ENCODE data around the gene ARL10. TPM values are rescaled to one million over a fixed set of nuclear protein-coding genes. Genes with fewer than 3 reads are reported as not detected.

ARL10 gene
- polyA plus RNA-seq, 4 donors = 9.7 to 17.8 (median 13.5) TPM

GRCh38 chr5:176408590-176408989 lies 43.3 kb downstream of the ARL10 start:
- no peak for DNase-seq (ENCODE audit: low read depth in 4 of 4, low spot score in 2 of 4)

GRCh38 chr5:176409765-176410164 lies 44.5 kb downstream of the ARL10 start:
- DNase-seq (ENCODE audit: low read depth in 4 of 4, low spot score in 2 of 4) = no peak

DNA sequence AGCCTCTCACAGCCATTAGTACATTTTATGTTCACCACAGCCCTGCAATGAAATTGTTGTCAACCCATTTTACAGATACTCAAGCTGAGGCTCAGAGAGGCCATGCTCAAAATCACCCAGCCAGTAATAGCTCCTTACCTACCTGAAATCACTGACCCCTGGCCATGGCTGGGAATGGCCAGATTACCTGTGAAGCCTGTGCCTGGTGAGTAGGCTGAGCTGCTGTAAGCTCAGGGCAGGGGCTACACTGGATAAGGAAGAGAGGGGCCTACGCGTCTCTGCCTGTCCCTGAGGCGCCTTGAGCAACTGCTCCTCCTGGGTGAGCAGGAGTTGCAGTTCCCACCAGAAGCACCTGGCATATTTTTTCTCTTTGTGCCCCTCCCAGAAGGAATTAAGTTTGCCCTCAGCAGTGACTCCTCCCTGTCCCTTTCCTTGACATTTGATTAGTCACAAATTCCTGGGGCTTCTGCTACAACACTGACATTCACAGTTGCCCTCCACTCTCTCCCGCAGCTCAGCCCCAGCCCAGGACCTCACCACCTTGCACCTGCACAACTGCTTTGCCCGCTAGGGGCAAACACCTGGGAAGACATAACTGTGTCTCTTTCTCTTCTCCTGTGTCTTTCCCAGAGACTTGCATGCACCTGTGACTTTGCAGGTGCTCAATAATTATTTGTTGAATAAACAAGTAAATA lies 45.3 kb downstream of the ARL10 start:
- DNase-seq (ENCODE audit: low read depth in 4 of 4, low spot score in 2 of 4) = no peak

GRCh38 chr5:176412517-176413254 lies 47.4 kb downstream of the ARL10 start:
- no peak for DNase-seq (ENCODE audit: low read depth in 4 of 4, low spot score in 2 of 4)

DNA sequence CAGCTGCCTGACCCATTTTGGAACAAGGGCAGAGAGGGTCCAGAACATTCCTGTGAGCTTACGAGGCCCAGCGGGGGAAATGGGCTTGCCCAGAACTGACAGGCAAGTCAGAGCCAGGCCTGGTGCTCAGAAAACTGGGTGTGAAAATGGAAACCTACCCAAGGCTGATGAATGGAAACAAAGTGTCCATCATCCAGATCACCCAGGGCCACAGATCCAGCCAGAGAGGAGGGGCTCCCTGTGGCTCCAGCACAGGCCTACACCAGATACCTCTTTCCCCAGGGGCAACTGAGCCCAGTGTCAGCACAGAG lies 47.9 kb downstream of the ARL10 start:
- DNase-seq (ENCODE audit: low read depth in 4 of 4, low spot score in 2 of 4) = no peak

- no peak for DNase-seq (ENCODE audit: low read depth in 4 of 4, low spot score in 2 of 4)
Measured at GRCh38 chr5:176413709-176414191, 48.5 kb downstream of the ARL10 start.

DNA sequence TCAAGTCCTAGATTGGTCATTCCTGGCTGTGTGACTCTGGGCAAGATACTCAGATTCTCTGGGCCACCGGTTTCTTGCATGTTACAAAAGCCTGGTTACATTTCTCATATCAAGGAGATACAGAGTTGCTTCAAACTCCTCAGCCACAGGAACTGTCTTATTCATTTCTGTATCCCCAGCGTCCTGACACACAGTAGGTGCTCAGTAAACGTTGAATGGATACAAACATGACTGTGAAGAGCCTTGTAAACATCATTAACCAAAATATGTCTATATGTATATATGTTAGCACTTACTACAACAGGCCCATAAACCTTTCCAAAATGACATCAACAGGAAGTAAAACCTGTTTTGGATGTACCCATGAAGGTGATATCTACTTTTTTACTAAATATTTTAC lies 49.4 kb downstream of the ARL10 start:
- DNase-seq (ENCODE audit: low read depth in 4 of 4, low spot score in 2 of 4) = no peak

- no peak for DNase-seq (ENCODE audit: low read depth in 4 of 4, low spot score in 2 of 4)
Measured at GRCh38 chr5:176415240-176415951, 50.1 kb downstream of the ARL10 start.

DNA sequence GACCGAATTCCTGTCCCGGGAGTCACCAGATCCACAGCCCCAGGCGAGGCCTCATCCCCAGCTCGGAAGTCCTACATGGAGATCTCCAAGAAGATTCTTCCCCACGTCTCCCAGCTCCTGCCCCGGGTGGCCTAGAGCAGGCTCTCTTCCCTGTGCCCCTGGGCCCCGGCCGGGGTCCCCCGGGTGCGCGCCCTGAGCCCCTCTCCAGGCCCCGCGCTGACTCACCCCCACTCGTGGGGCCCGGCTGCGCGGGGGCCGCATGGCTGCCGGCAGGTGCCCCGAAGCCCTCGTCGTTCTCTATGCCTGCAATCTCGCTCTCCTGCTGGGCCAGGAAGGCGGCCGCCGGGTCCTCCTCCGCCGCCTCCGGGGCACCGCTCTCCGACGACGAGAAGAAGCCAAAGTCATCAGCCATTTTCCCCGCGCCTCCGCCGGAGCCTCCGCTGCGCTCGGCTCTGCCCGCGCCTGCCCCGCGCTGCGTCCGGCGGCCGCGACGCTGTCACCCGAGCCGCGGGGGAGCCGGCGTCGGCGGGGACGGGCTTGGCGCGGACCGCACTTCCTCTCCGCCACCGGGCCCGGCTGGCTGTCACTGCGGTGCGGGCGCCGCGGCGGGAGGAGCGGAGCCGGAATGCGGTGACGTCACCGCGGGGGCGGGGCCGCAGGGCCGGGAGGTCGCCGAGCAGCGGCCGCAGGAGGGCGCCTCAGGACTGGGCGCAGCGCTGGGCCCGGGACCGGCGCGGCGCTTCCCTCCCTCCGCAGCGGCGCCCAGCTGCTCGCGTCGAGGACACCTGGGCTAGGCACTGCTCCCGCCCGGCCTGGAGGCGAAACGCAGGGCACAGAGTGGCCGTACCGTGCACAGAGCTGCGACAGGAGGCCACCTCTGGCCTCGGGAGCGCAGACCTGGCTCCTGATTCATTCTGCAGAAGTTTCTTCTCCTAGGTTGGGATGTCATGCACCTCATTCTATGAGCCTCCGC lies 51.0 kb downstream of the ARL10 start, which contains the start of gene CLTB:
TSS of gene CLTB (minus strand) at position 588 of the 973 bp plus-strand sequence. CDS start at position 412, 176 bp downstream.
- peak; percentile 55 to 83 (median 80) for DNase-seq (ENCODE audit: low read depth in 4 of 4, low spot score in 2 of 4)

DNA sequence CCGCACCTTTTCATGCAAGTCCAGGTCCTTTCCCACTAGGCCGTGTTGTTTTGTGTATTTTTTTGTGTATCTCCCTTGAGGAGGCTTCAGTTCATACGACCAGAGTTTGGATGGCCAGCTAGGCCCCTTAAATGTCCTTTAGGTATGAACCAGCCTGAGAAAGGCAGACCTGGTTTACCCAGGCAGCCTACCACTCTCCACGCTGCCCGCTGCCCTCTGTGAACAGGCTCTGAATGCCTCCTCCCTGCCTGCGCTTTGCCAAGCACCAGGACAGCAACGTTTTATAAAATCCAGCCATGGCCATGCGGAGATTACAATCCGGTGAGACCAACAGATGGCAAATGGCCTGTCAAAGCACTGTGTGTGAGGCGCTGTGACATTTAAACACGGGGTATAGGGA lies 51.7 kb downstream of the ARL10 start:
- no peak for DNase-seq (ENCODE audit: low read depth in 4 of 4, low spot score in 2 of 4)

GRCh38 chr5:176418251-176418650 lies 53.0 kb downstream of the ARL10 start:
- DNase-seq (ENCODE audit: low read depth in 4 of 4, low spot score in 2 of 4) = no peak

DNA sequence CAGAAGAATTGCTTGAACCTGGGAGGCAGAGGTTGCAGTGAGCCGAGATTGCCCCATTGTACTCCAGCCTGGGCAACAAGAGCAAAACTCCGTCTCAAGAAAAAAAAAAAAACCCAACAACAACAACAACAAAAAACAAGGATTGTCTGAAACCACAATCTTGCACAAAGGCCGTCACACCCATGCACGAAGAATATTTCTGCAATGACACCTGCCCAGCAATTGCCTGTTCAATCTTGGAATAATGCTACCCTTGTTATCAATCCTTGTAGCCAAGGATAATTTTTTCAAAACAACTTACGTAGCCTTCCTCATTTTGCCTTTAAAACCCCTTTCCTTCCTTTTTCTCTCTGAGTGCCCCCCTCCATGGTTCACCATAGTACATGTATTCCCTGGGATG lies 54.8 kb downstream of the ARL10 start:
- no peak for DNase-seq (ENCODE audit: low read depth in 4 of 4, low spot score in 2 of 4)

DNA sequence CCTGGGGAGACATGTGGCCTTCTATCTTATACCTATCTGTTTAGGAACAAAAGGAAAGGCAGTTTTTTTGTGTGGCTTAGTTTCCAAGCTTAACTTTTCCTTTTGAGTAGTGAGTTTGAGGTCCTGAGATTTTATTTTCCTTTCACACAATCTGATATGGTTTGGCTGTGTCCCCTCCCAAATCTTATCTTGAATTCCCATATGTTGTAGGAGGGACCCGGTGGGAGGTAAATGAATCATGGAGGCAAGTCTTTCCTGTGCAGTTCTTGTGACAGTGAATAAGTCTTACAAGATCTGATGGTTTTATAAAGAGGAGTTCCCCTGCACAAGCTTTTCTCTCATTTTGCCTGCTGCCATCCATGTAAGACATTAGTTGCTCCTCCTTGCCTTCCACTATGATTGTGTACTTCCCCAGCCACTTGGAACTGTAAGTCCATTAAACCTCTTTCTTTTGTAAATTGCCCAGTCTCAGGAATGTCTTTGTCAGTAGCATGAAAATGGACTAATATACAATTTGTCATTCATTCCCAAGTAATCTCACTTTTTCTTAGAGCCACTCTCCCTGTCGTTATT lies 55.8 kb downstream of the ARL10 start:
- no peak for DNase-seq (ENCODE audit: low read depth in 4 of 4, low spot score in 2 of 4)

GRCh38 chr5:176424181-176424580 lies 58.9 kb downstream of the ARL10 start:
- DNase-seq (ENCODE audit: low read depth in 4 of 4, low spot score in 2 of 4) = no peak

DNA sequence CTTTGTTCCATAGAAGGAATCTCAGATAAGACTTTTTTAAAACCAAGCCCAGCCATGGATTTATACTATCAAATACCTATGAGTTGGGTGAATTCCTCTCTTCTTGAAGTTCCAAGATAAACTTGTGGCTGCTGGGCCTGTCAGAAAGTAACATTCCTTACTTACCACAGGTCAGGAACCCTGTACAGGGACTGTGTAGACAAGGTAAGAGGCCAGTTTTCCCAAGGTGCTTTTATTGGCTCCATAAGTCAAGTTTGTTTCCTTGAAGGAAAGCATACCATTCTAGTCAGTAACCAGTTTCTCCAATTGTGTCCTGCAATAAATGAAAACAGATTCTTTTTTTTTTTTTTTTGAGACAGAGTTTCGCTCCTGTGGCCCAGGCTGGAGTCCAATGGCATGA lies 59.9 kb downstream of the ARL10 start:
- DNase-seq (ENCODE audit: low read depth in 4 of 4, low spot score in 2 of 4) = no peak

DNA sequence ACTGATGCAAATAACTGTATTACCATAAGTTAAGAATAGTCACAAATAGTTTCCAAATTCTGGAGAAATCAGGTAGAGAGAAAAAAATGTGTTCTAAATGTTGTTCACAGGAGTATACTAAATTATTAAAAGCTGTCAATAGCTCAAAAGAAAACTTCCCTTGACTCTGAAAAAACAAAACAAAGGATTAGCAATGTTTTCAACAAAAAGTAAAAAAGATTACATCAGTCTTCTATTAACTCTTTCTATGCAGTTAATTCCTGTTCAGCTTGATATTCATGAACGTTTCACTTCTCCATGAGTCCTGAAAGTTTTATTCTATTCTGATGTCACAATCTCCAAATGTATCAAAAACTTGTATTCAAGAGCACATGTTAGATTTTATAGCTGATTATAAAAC lies 60.5 kb downstream of the ARL10 start:
- DNase-seq (ENCODE audit: low read depth in 4 of 4, low spot score in 2 of 4) = no peak

- DNase-seq (ENCODE audit: low read depth in 4 of 4, low spot score in 2 of 4) = no peak
Measured at GRCh38 chr5:176426876-176427275, 61.6 kb downstream of the ARL10 start.

- DNase-seq (ENCODE audit: low read depth in 4 of 4, low spot score in 2 of 4) = no peak
Measured at GRCh38 chr5:176427971-176428370, 62.7 kb downstream of the ARL10 start.

DNA sequence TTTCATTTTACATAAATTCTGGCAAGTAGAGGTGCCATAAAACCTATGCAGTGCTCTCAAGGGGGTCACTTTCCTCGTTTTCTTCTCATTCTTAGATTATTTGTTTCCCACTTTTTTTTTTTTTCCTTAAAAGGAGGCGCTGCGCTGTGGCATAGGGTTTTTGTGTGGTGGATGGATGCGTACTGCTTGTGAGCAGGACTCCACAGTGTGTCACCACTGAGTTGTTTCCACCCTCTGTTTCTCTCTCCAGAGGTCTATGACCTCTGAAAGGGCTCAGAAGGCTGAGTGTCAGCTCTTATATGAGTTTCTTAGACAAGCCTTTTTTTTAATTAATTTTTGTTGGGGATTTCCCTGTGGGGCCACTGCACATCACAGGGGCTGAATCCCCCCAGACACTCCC lies 64.7 kb downstream of the ARL10 start:
- DNase-seq (ENCODE audit: low read depth in 4 of 4, low spot score in 2 of 4) = no peak

All from left renal cortex interstitium (tissue), 4 donors.